CD4-positive, CD25-positive, alpha-beta regulatory T cell (primary cell): ENCODE results near the gene GPHA2. TPM values are rescaled to one million over a fixed set of nuclear protein-coding genes. Genes with fewer than 3 reads are reported as not detected.
A peak's percentile ranks its signal among the peaks of the same experiment; 100 is the strongest.

Source experiments
- ATAC-seq, 2 donors: fragments of 150-1000 bp; cut with Tn5 transposase; one replicate each; pipeline ENCODE4 v1.10.0; 2021; ENCODE audit warnings: low read depth in 2 of 2, moderate number of reproducible peaks in 2 of 2, moderate library complexity in 1 of 2
- DNase-seq, 3 donors: peaks; one replicate each; pipeline versions ENCODE4 v3.0.0 to v3.0.0-alpha.2; 2012 to 2022; ENCODE audit warnings: mixed read lengths in 1 of 3
- H3K27ac ChIP-seq: one replicate; pipeline ENCODE4 v1.7.0; 2013; ENCODE audit warnings: mild to moderate bottlenecking, low read length; ENCODE audit not compliant: insufficient read depth, poor library complexity, severe bottlenecking
- H3K27me3 ChIP-seq: one replicate; pipeline ENCODE4 v1.7.0; 2013; ENCODE audit warnings: low read length; ENCODE audit not compliant: control insufficient read depth, insufficient read depth
- H3K36me3 ChIP-seq: one replicate; pipeline ENCODE4 v1.7.0; 2013; ENCODE audit warnings: mild to moderate bottlenecking, low read length, moderate library complexity; ENCODE audit not compliant: control insufficient read depth, insufficient read depth
- H3K4me1 ChIP-seq: 2 replicates; pipeline ENCODE4 v1.7.0; 2013; ENCODE audit warnings: mild to moderate bottlenecking, low read length; ENCODE audit not compliant: insufficient read depth, control insufficient read depth, poor library complexity, severe bottlenecking
- H3K4me3 ChIP-seq: one replicate; pipeline ENCODE4 v1.7.0; 2013; ENCODE audit warnings: low read depth, mild to moderate bottlenecking, low read length, moderate library complexity
- H3K9me3 ChIP-seq, 2 experiments: 1 replicate in 1 of 2; 2 replicates in 1 of 2; pipeline ENCODE4 v1.7.0; 2013; ENCODE audit warnings: low read length in 2 of 2, mild to moderate bottlenecking in 1 of 2, moderate library complexity in 1 of 2; ENCODE audit not compliant: control insufficient read depth in 2 of 2
- H3K27ac Mint-ChIP-seq, 3 donors: one replicate each; pipeline ENCODE4 v1.8.0; 2020 to 2022; ENCODE audit warnings: mild to moderate bottlenecking in 3 of 3, mixed read lengths in 3 of 3, moderate library complexity in 2 of 3
- H3K27me3 Mint-ChIP-seq: one replicate; pipeline ENCODE4 v1.8.0; 2022; ENCODE audit warnings: mild to moderate bottlenecking, mixed read lengths
- H3K36me3 Mint-ChIP-seq: one replicate; pipeline ENCODE4 v1.8.0; 2020; ENCODE audit warnings: mixed read lengths
- H3K4me1 Mint-ChIP-seq, 4 donors: one replicate each; pipeline ENCODE4 v1.8.0; 2020 to 2022; ENCODE audit warnings: mixed read lengths in 4 of 4, mild to moderate bottlenecking in 1 of 4
- H3K4me3 Mint-ChIP-seq, 4 donors: one replicate each; pipeline ENCODE4 v1.8.0; 2020 to 2022; ENCODE audit warnings: mild to moderate bottlenecking in 4 of 4, mixed read lengths in 4 of 4, moderate library complexity in 3 of 4
- H3K9me3 Mint-ChIP-seq, 7 donors: one replicate each; pipeline ENCODE4 v1.8.0; 2020 to 2022; ENCODE audit warnings: mixed read lengths in 7 of 7, mild to moderate bottlenecking in 3 of 7, moderate library complexity in 2 of 7
- polyA plus RNA-seq, 4 donors: library from polyadenylated mRNA; unstranded; fragments of 300-500 nt; fragmentation: Illumina TruSeq; gene quantifications; one replicate each; pipeline ENCODE4 v1.2.3, GENCODE V29; 2021
- total RNA-seq: library from RNA; stranded (reverse); gene quantifications from one replicate; pipeline ENCODE4 v1.2.3, GENCODE V29; 2022

Gene GPHA2
- total and polyA plus RNA-seq, 5 donors from 2014 or later: not detected

DNA sequence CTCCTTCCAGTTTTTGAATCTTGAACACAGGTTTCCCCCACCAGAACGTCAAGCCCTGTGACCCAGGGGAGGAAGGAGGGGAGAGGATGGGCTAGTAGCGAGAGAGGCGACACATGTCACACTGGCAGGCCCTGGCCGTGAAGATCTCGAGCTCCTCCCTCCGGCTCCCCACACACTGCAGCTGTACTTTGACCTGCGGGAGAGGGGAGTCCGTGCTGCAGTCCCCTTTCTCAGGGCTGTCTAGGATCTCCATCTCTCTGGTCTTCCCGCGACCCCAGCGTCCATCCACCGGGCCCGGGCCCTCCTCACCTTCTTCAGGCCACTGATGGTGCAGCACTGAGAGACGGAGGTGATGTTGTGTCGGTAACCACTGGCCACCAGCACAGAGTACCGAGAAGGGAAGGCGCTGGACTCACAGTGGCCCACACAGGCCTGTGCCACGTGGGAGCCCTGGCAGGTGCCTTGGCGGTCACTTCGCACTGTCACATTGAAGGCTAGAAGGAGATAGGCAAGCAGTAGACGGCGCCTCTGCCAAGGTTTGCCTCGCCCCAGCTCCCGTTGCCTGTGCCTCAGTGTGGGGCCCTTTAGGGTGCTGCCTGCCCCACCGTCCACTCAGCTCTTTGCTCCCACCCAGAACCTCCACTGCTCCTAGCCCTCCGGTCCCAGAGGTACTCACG, 873 bp downstream of the GPHA2 start:
- Histone ChIP-seq H3K4me3 (no peak overlapping the region), H3K36me3 (peaks cover 30% of the 10 kb centered on the region), H3K27ac (no peak overlapping the region), H3K27me3 (no peaks in the 10 kb centered on the region), H3K4me1 (no peaks in the 10 kb centered on the region), H3K9me3 (no peaks in the 10 kb centered on the region)
- ATAC-seq: no peak
- no peaks in the 10 kb centered on the region for H3K9me3 Mint-ChIP-seq
- H3K27me3 Mint-ChIP-seq: peaks cover 11% of the 10 kb centered on the region
- DNase-seq: no peak
- no peak overlapping the region for H3K4me3 Mint-ChIP-seq
- H3K4me1 Mint-ChIP-seq: peaks cover 0 to 2% (median 0%) of the 10 kb centered on the region in 4 donors
- peaks cover 33% of the 10 kb centered on the region for H3K36me3 Mint-ChIP-seq
- no peak overlapping the region for H3K27ac Mint-ChIP-seq

DNA sequence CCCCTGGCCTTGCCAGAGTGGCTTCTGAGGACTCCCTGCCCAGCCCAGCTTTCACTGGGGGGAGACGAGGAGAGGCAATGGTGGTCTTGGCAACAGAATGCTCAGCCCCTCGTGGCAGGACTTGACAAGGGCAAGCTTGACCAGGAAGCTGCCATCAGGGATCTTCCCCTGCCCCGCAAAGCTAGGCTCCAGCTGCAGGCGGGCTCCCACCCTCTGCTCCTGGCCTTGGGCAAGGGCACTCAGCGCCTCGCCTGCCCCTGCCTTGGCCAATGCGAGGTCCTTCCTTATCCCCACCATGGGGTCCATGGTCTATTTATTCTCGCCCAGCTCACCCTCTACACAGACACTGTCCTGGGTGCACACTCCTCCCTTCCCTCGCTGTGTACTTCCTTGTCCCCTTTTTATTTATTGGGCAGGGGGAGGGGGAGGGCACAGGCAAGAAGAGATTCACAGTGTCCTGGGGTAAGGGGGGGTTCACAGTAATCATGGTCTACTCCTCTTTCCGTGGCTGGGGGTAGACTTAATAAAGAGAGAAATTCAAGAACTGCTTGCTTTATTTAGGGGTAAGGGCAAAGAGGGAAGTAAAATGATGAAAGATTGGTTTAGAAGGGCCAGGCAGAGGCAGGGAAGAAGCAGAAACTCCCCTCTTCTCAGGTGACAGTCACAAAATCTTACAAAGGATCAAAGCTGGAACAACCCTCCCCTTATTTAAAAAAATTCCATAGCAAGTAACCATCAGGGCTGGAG, 1.6 kb downstream of the GPHA2 start:
- Histone ChIP-seq H3K27ac (no peak overlapping the region), H3K4me1 (no peaks in the 10 kb centered on the region), H3K27me3 (no peaks in the 10 kb centered on the region), H3K9me3 (no peaks in the 10 kb centered on the region), H3K36me3 (peaks cover 31% of the 10 kb centered on the region), H3K4me3 (no peak overlapping the region)
- no peaks in the 10 kb centered on the region for H3K9me3 Mint-ChIP-seq
- H3K27ac Mint-ChIP-seq: no peak overlapping the region
- ATAC-seq: no peak
- H3K4me1 Mint-ChIP-seq: peaks cover 0 to 2% (median 0%) of the 10 kb centered on the region in 4 donors
- H3K4me3 Mint-ChIP-seq: no peak overlapping the region
- no peak for DNase-seq
- peaks cover 36% of the 10 kb centered on the region for H3K36me3 Mint-ChIP-seq
- H3K27me3 Mint-ChIP-seq: peaks cover 11% of the 10 kb centered on the region

DNA sequence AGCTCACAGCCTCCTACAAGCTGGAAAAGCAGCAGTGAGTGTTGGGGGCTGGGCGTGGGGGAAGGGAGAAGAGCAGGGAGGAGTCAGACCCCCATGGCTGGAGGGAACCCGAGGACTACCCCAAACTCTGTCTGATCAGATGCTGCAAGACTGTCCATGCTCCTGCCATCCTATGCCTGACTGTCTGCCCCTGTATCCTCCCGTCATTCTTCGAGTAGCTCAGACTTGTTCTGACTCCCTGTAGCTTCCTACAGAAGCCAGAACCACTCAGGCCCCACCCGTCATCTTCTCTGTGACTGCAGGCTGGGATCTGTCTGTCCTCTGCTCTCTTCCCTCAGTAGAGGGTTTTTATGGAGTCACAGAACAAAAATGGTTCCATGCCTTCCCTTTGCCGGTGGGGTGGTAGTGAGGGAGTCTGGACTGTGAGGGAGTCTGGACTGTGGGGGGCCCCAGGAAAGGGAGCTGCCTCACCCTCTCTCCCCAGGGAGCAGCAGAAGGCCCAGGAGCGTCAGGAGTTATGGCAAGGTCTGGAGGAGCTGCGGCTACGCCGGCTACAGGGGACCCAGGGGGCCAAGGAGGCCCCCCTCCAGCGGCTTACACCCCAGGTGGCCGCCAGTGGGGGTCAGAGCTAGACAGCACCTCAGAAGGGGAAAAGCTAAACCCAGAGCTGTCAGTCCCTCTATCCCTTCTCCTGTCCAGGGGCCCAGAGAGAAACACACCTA, 2.3 kb downstream of the GPHA2 start:
- Mint-ChIP-seq H3K27me3 (peaks cover 9% of the 10 kb centered on the region), H3K36me3 (peaks cover 36% of the 10 kb centered on the region), H3K4me3 (no peak overlapping the region), H3K9me3 (no peaks in the 10 kb centered on the region), H3K4me1 (peaks cover 0 to 2% (median 0%) of the 10 kb centered on the region in 4 donors), H3K27ac (no peak overlapping the region)
- DNase-seq: no peak
- Histone ChIP-seq H3K27ac (no peak overlapping the region), H3K4me1 (no peaks in the 10 kb centered on the region), H3K27me3 (no peaks in the 10 kb centered on the region), H3K9me3 (no peaks in the 10 kb centered on the region), H3K4me3 (no peak overlapping the region), H3K36me3 (peaks cover 35% of the 10 kb centered on the region)
- ATAC-seq: no peak

DNA sequence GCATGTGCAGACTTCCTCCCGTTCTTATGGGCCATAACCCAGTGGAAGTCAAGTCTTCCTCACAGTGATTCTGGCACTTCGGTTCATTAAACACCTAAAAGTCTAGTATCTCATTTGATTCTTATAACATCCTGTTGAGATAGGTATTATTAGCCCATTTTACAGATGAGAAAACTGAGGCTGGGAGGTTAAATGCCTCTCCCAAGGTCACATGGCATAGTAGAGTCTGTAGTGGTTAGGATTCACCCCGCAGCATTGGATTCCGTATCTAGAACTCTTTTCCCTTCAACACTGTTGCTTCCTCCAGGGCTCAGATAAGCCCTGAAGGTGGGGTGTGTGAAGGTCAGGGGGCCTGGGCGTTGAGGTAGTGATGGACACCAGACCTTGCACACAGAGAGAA, 3.4 kb downstream of the GPHA2 start:
- no peak overlapping the region for H3K4me3 Mint-ChIP-seq
- no peak overlapping the region for H3K27ac Mint-ChIP-seq
- Histone ChIP-seq H3K27ac (no peak overlapping the region), H3K9me3 (no peaks in the 10 kb centered on the region), H3K4me1 (no peaks in the 10 kb centered on the region), H3K4me3 (no peak overlapping the region), H3K27me3 (no peaks in the 10 kb centered on the region), H3K36me3 (peaks cover 35% of the 10 kb centered on the region)
- DNase-seq: no peak
- no peaks in the 10 kb centered on the region for H3K9me3 Mint-ChIP-seq
- ATAC-seq: no peak
- peaks cover 36% of the 10 kb centered on the region for H3K36me3 Mint-ChIP-seq
- H3K4me1 Mint-ChIP-seq: peaks cover 0 to 2% (median 0%) of the 10 kb centered on the region in 4 donors
- no peaks in the 10 kb centered on the region for H3K27me3 Mint-ChIP-seq

DNA sequence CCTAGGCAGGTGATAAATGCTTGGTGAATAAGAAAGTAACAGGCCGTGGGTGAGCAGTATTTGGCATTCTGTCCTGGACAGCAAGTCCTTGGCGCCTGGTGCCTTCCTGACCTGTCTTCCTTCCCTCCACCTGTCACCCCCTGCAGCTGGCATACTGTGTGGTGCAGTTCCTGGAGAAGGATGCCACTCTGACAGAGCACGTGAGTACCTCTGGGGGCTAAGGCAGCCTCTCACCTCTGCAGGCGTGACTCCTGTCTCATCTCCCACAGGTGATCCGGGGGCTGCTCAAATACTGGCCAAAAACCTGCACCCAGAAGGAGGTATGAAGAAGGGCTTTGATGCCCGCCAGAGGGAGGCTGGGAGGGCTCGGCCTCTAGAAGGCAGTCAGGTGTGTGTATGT, 4.4 kb downstream of the GPHA2 start:
- no peak overlapping the region for H3K27ac Mint-ChIP-seq
- no peak overlapping the region for H3K4me3 ChIP-seq
- H3K4me3 Mint-ChIP-seq: no peak overlapping the region
- no peaks in the 10 kb centered on the region for H3K9me3 Mint-ChIP-seq
- DNase-seq (no peak), ATAC-seq (no peak)
- H3K4me1 Mint-ChIP-seq: peaks cover 0 to 3% (median 0%) of the 10 kb centered on the region in 4 donors
- H3K36me3 Mint-ChIP-seq: peaks cover 36% of the 10 kb centered on the region
- peaks cover 35% of the 10 kb centered on the region for H3K36me3 ChIP-seq
- no peak overlapping the region for H3K27ac ChIP-seq
- no peaks in the 10 kb centered on the region for H3K27me3 Mint-ChIP-seq
- H3K27me3 ChIP-seq: no peaks in the 10 kb centered on the region
- no peaks in the 10 kb centered on the region for H3K4me1 ChIP-seq
- no peaks in the 10 kb centered on the region for H3K9me3 ChIP-seq

DNA sequence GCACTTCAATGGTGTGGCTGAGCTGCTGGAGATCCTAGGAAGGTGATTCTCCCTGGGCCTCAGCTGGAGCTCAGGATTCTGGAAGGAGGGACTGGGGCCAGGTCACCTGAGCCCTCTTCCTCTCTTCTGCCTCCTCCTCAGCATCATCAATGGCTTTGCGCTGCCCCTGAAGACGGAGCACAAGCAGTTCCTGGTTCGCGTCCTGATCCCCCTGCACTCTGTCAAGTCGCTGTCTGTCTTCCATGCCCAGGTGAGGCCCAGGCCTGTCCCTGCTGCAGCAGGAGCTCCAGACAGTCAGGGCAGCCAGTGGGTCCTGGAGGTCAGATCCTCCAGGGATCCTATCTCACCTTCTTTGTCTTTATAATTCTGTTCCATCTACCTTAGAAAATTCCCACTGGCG, 5.4 kb downstream of the GPHA2 start:
- Histone ChIP-seq H3K27ac (no peak overlapping the region), H3K4me1 (peaks cover 3% of the 10 kb centered on the region), H3K4me3 (no peak overlapping the region), H3K36me3 (peaks cover 35% of the 10 kb centered on the region), H3K27me3 (no peaks in the 10 kb centered on the region), H3K9me3 (no peaks in the 10 kb centered on the region)
- Mint-ChIP-seq H3K9me3 (no peaks in the 10 kb centered on the region), H3K4me3 (no peak overlapping the region), H3K27me3 (no peaks in the 10 kb centered on the region), H3K4me1 (peaks cover 0 to 5% (median 0%) of the 10 kb centered on the region in 4 donors), H3K36me3 (peaks cover 36% of the 10 kb centered on the region), H3K27ac (no peak overlapping the region)
- no peak for ATAC-seq
- no peak for DNase-seq

DNA sequence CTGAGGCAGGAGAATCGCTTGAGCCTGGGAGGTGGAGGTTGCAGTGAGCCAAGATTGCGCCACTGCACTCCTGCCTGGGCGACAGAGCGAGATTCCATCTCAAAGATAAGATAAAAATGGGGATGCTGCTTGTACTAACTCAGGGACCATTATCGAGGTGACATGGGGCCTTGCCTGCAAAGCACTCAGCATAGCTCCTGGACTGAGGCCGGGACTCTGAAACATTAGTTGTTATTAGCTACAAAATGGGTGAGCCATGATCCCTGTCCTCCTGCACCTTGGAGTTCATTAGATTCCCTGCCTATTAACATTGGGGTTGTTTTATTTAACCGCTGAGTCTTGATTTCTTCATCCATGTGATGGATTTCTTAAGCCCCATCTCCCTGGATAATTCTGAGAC, 6.1 kb downstream of the GPHA2 start:
- Histone ChIP-seq H3K27ac (no peak overlapping the region), H3K4me1 (peaks cover 9% of the 10 kb centered on the region), H3K36me3 (peaks cover 35% of the 10 kb centered on the region), H3K9me3 (no peaks in the 10 kb centered on the region), H3K27me3 (no peaks in the 10 kb centered on the region), H3K4me3 (no peak overlapping the region)
- Mint-ChIP-seq H3K36me3 (peaks cover 36% of the 10 kb centered on the region), H3K9me3 (no peaks in the 10 kb centered on the region), H3K27ac (no peak overlapping the region), H3K4me3 (peak overlapping the region in 1 of 4 donors; percentile 21), H3K4me1 (peaks cover 0 to 10% (median 0%) of the 10 kb centered on the region in 4 donors), H3K27me3 (no peaks in the 10 kb centered on the region)
- DNase-seq: no peak
- ATAC-seq: no peak
